ENCODE measurements around the gene ZNF783.
"Not testable (repeated sequence)": the region's sequence is repeated elsewhere in the genome, so short reads cannot be mapped to it uniquely, and the experiment has no call there.

ZNF783 gene

DNA sequence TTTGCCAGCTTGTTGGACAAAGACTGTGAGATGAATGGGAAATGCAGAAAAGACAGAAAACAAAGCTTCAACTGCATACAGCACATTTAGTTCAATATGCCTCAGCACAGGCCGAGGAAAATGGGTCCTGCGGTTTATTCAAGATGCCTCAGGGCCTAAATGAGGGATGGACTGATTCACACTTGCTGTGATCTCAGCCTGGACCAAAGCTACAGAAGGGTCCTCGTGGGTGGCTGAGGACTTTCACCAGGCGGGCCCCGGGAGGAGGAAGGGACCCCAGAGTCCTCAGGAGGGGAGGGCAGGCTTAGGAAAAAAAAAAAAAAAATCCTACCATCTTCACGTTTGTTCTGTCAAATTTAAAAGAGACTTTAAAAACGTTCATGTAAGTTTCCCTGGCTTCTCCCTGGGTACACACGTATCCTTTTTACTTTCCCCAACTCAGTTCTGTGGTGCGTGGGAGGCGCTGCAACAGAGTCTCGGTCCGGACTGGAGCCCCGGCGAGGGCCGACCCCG, 624 bp upstream of the ZNF783 start:
- H3K9me2 ChIP-seq (ENCODE audit: low read depth, low read length): no peaks in the 10 kb centered on the region
- H2AFZ ChIP-seq (ENCODE audit: low read length): peak overlapping the region; percentile 97
- no peak overlapping the region for H3K27ac ChIP-seq (ENCODE audit: low read depth, low read length, poor library complexity, severe bottlenecking)
- H4K20me1 ChIP-seq (ENCODE audit: insufficient read depth, low read length): no peaks in the 10 kb centered on the region
- H3K9ac ChIP-seq (ENCODE audit: low read length): peak overlapping the region; percentile 96
- peaks cover 8% of the 10 kb centered on the region; the same call in 1 of the 2 replicates for H3F3A ChIP-seq (ENCODE audit: insufficient read depth, low read length)
- peaks cover 27% of the 10 kb centered on the region for H3K4me1 ChIP-seq (ENCODE audit: insufficient read depth, low read length, severe bottlenecking)
- H3K27me3 ChIP-seq (ENCODE audit: insufficient read depth, low read length): no peaks in the 10 kb centered on the region
- H3K79me2 ChIP-seq (ENCODE audit: insufficient read depth, low read length): no peaks in the 10 kb centered on the region
- no peaks in the 10 kb centered on the region for H3K9me3 ChIP-seq (ENCODE audit: low read length)
- peak overlapping the region; percentile 100 for H3K4me2 ChIP-seq (ENCODE audit: low read length)
- TF ChIP-seq CTCF (IDR thresholded peaks at IDR 0.05; ENCODE audit: low read length) (no peak), EZH2 (IDR thresholded peaks at IDR 0.05; ENCODE audit: borderline replicate concordance, low read length) (no peak)
- H3K36me3 ChIP-seq (ENCODE audit: insufficient read depth, low read length): peaks cover 11% of the 10 kb centered on the region; the same call in 1 of the 2 replicates
- H3K4me3 ChIP-seq (ENCODE audit: low read depth, low read length, poor library complexity, severe bottlenecking): peak overlapping the region; percentile 87

GRCh38 chr7:149266451-149266850, 4.5 kb downstream of the ZNF783 start:
- H3K9me3 ChIP-seq (ENCODE audit: low read length): no peaks in the 10 kb centered on the region
- peaks cover 45% of the 10 kb centered on the region for H3K36me3 ChIP-seq (ENCODE audit: insufficient read depth, low read length)
- no peak overlapping the region for H3K27ac ChIP-seq (ENCODE audit: low read depth, low read length, poor library complexity, severe bottlenecking)
- peaks cover 4% of the 10 kb centered on the region; the same call in 1 of the 2 replicates for H3F3A ChIP-seq (ENCODE audit: insufficient read depth, low read length)
- H3K79me2 ChIP-seq (ENCODE audit: insufficient read depth, low read length): no peaks in the 10 kb centered on the region
- no peak overlapping the region for H3K4me3 ChIP-seq (ENCODE audit: low read depth, low read length, poor library complexity, severe bottlenecking)
- H4K20me1 ChIP-seq (ENCODE audit: insufficient read depth, low read length): no peaks in the 10 kb centered on the region
- no peak for TF ChIP-seq EZH2 (IDR thresholded peaks at IDR 0.05; ENCODE audit: borderline replicate concordance, low read length)
- no peak for TF ChIP-seq CTCF (IDR thresholded peaks at IDR 0.05; ENCODE audit: low read length)
- peaks cover 23% of the 10 kb centered on the region for H3K4me1 ChIP-seq (ENCODE audit: insufficient read depth, low read length, severe bottlenecking)
- H3K9me2 ChIP-seq (ENCODE audit: low read depth, low read length): no peaks in the 10 kb centered on the region
- H2AFZ ChIP-seq (ENCODE audit: low read length): no peak overlapping the region
- H3K9ac ChIP-seq (ENCODE audit: low read length): no peak overlapping the region
- no peak overlapping the region for H3K4me2 ChIP-seq (ENCODE audit: low read length)
- no peaks in the 10 kb centered on the region for H3K27me3 ChIP-seq (ENCODE audit: insufficient read depth, low read length)

DNA sequence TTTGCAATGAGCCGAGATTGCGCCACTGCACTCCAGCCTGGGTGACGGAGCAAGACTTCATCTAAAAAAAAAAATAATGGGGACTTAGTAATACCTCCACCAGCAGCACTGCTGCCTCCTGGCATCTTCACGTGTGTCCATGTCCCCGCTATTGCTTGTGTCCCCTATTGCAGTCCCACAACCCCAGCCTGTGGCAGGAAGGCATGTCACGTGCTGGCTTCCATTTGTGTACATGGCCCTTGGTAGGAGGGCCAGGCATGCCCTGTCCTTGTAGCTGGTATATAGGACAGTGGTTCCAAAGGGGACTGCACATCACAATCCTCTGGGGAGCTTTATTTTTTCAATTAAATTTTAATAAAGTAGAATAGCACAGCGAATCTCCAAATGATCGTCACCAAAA, 5.7 kb downstream of the ZNF783 start:
- Histone ChIP-seq H3K9me2 (ENCODE audit: low read depth, low read length) (no peaks in the 10 kb centered on the region), H3K4me3 (ENCODE audit: low read depth, low read length, poor library complexity, severe bottlenecking) (no peak overlapping the region), H3F3A (ENCODE audit: insufficient read depth, low read length) (peaks cover 4% of the 10 kb centered on the region; the same call in 1 of the 2 replicates), H3K4me1 (ENCODE audit: insufficient read depth, low read length, severe bottlenecking) (peaks cover 11% of the 10 kb centered on the region), H2AFZ (ENCODE audit: low read length) (no peak overlapping the region), H3K9ac (ENCODE audit: low read length) (no peak overlapping the region), H3K36me3 (ENCODE audit: insufficient read depth, low read length) (peaks cover 54% of the 10 kb centered on the region), H3K9me3 (ENCODE audit: low read length) (no peaks in the 10 kb centered on the region), H3K27me3 (ENCODE audit: insufficient read depth, low read length) (no peaks in the 10 kb centered on the region), H3K79me2 (ENCODE audit: insufficient read depth, low read length) (no peaks in the 10 kb centered on the region), H3K27ac (ENCODE audit: low read depth, low read length, poor library complexity, severe bottlenecking) (no peak overlapping the region), H3K4me2 (ENCODE audit: low read length) (no peak overlapping the region), H4K20me1 (ENCODE audit: insufficient read depth, low read length) (no peaks in the 10 kb centered on the region)
- TF ChIP-seq CTCF (IDR thresholded peaks at IDR 0.05; ENCODE audit: low read length) (no peak), EZH2 (IDR thresholded peaks at IDR 0.05; ENCODE audit: borderline replicate concordance, low read length) (no peak)

DNA sequence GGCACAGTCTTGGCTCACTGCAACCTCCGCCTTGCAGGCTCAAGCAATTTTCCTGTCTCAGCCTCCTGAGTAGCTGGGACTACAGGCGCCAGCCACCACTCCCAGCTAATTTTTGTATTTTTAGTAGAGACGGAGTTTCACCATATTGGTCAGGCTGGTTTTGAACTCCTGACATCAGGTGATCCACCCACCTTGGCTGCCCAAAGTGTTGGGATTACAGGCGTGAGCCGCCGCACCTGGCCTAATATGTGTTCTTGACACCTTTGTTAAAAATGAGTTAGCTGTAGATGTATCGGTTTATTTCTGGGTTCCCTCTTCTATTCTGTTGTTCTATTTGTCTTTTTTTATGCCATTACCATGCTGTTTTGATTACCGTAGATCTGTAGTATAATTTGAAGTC, 12.4 kb downstream of the ZNF783 start:
- H3K27ac ChIP-seq (ENCODE audit: low read depth, low read length, poor library complexity, severe bottlenecking); H2AFZ ChIP-seq (ENCODE audit: low read length); H3K9me3 ChIP-seq (ENCODE audit: low read length); H3K27me3 ChIP-seq (ENCODE audit: insufficient read depth, low read length); H3K9ac ChIP-seq (ENCODE audit: low read length); H3K4me3 ChIP-seq (ENCODE audit: low read depth, low read length, poor library complexity, severe bottlenecking); H3F3A ChIP-seq (ENCODE audit: insufficient read depth, low read length); H3K79me2 ChIP-seq (ENCODE audit: insufficient read depth, low read length); H3K4me1 ChIP-seq (ENCODE audit: insufficient read depth, low read length, severe bottlenecking); H3K9me2 ChIP-seq (ENCODE audit: low read depth, low read length); H3K4me2 ChIP-seq (ENCODE audit: low read length); H4K20me1 ChIP-seq (ENCODE audit: insufficient read depth, low read length): not testable (repeated sequence)
- H3K36me3 ChIP-seq (ENCODE audit: insufficient read depth, low read length): peaks cover 80% of the 10 kb centered on the region

All from OCI-LY1 (cell line).